IPS-15b (cell line): ENCODE measurements around the gene MORN1.

Experiments
- H3K27me3 ChIP-seq: one replicate; pipeline ENCODE4 v1.6.1; 2013; ENCODE audit warnings: low read length; ENCODE audit not compliant: control insufficient read depth, insufficient read depth
- H3K36me3 ChIP-seq: one replicate; pipeline ENCODE4 v1.6.1; 2013; ENCODE audit warnings: low read length; ENCODE audit not compliant: control insufficient read depth, insufficient read depth
- H3K4me1 ChIP-seq: one replicate; pipeline ENCODE4 v1.6.1; 2013; ENCODE audit warnings: mild to moderate bottlenecking, low read length; ENCODE audit not compliant: control insufficient read depth, insufficient read depth
- H3K4me3 ChIP-seq: one replicate; pipeline ENCODE4 v1.5.1; 2013; ENCODE audit warnings: low read depth, low read length
- H3K9ac ChIP-seq: one replicate; pipeline ENCODE4 v1.6.1; 2013; ENCODE audit warnings: low read depth, mild to moderate bottlenecking, low read length
- H3K9me3 ChIP-seq: one replicate; pipeline ENCODE4 v1.6.1; 2013; ENCODE audit warnings: mild to moderate bottlenecking, low read length; ENCODE audit not compliant: control insufficient read depth, insufficient read depth

Gene MORN1

DNA sequence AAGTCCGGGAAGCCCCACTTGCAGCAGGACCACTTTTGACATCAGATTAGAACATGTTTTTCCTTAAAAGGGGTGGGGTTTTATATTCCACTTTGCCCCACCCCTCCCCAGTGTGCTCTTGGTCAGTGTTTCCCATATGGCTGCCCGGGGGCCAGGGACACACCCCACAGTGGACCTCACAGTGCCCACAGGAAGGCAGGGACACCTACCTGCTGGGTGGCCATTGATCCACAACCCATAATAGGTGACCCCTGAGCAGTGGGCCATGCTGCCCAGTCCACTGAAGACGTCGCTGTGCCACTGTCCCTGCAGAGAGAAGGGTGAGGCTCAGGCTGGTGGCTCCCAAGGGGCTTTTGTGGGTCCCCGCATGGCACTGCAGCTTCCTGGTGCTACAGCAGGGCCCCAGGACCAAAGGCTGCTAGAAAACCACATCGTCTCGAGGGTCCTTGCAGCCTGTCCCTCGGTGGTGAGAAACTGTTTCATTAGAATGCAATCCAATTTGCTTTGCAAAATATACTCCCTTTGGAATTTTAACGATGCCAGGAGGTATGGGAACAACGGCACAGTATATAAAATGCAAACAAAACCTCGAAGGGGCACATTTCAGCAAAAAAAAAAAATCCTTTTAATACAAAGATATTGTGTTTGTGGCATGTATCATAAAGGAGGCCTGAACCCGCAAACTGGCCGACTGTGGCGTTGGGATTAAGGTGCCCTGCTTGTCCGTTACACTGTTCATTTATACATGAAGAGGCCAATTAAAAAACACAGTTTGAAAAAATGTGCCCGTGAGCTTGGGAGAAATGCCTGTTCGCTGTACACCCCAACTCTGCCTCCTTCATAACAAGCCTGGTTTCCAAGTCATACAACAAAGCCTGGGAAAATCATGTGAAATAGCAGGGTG is 16.9 kb downstream of the MORN1 start:
- no peaks in the 10 kb centered on the region for H3K36me3 ChIP-seq
- no peaks in the 10 kb centered on the region for H3K4me1 ChIP-seq
- H3K9ac ChIP-seq, result no peak overlapping the region
- no peak overlapping the region for H3K4me3 ChIP-seq
- no peaks in the 10 kb centered on the region for H3K27me3 ChIP-seq
- no peaks in the 10 kb centered on the region for H3K9me3 ChIP-seq

DNA sequence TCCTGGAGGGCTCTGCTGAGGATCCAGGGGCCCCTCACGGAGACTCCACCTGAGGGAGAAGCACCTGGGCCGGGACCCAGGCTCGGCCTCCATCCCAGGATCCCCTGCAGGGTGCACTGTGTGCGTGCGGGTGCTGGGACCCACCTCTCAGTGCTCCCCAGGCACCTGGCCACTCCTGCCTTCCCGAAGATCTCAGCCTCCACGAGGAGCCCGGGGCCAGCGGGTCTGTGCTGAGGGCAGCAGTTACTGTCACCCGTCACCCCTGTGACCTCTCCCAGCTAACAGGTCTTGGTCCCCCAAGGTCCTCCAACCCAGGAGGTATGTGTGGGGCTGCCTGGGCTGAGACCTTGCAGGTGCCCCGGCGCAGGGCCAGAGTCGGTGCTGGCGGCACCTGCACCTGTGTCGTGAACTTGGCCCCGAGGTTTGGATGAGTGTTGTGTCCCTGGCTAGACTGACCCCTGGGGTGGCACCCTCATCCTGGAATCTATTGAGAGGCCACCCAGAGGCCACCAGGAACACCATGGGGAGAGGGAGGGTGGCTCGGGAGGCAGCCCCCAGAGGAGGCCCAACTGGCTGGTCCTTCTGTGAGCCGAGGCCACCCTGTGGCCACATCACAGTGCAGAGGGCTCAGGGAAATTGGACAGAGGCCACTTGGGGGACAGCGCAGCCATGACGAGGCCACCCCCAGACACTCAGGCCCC is 17.7 kb downstream of the MORN1 start:
- H3K27me3 ChIP-seq, result no peaks in the 10 kb centered on the region
- no peaks in the 10 kb centered on the region for H3K4me1 ChIP-seq
- no peaks in the 10 kb centered on the region for H3K9me3 ChIP-seq
- no peak overlapping the region for H3K9ac ChIP-seq
- H3K4me3 ChIP-seq, result no peak overlapping the region
- no peaks in the 10 kb centered on the region for H3K36me3 ChIP-seq

DNA sequence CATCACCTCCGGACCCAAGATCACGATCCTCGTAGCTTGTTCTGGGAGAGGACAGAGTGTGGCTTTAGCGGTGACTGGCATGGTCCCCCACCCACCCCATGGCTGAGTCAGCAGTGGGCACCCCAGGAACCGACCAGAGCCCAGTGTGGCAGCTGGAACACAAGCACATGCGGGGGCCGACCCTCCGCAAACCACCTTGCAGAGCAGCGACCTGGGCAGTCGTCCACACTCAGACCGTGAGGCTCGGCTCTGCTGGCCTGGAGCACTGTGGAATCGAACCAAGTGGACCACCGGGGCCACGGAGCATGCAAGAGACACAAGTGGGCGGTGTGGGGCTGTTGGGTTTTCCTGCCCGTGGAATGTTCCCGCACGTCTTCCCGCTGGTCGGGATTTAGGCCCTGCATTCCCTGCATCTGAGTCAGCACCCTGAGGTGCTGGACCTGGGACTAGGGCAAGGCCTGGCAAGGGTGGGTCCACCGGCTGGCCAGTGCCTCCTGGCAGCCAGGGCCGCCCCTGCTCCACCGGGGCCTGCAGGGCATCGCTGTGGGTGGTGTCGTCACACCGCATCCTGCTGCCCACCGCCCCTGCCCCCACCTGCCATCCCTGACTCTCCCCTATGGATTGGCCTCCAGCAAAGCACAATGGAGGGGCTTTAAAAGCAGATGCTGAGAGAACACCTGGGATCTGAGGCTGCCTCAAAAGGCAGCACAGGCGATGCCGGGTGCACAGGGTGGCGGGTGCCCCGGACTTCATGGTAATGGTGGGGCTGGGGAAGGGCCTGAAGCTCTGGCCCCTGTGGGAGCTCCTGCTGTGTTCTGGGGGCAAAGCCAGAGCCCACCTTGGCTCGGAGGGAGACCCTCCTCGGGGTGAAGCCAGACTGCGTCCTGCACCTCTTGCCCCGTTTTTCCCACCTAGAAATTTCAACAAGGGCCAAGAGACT is 18.5 kb downstream of the MORN1 start:
- Histone ChIP-seq H3K27me3 (no peaks in the 10 kb centered on the region), H3K4me1 (no peaks in the 10 kb centered on the region), H3K9ac (no peak overlapping the region), H3K4me3 (no peak overlapping the region), H3K9me3 (no peaks in the 10 kb centered on the region), H3K36me3 (no peaks in the 10 kb centered on the region)

DNA sequence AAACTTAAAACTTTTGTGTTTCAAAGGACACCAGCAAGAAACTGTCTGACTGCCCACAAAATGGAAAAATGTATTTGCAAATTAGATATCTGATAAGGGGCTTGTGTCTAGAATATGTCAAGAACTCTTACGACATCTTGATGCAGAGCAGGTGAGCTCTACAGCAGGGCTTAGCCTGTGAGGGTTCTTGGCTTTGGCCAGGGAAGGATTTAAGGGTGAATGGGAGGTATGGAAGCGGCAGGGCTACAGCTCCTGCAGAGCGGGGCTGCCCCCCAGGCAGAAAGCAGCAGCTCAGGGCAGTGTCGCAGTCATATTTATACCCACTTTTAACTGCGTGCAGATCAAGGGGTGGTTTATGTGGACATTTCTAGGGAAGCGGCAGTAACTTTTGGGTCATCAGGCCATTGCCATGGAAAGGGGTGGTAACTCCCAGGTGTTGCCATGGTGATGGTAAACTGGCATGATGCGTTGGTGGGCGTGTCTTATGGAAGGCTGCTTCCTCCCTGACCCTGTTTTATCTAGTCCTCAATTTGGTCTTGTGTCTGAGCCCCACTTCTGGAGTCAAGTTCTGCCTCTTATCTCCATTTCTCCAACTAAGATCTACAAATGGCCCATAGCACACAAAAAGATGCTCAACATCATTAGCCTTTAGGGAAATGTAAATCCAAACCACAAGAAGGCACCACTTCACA is 23.2 kb downstream of the MORN1 start:
- H3K9ac ChIP-seq, result no peak overlapping the region

DNA sequence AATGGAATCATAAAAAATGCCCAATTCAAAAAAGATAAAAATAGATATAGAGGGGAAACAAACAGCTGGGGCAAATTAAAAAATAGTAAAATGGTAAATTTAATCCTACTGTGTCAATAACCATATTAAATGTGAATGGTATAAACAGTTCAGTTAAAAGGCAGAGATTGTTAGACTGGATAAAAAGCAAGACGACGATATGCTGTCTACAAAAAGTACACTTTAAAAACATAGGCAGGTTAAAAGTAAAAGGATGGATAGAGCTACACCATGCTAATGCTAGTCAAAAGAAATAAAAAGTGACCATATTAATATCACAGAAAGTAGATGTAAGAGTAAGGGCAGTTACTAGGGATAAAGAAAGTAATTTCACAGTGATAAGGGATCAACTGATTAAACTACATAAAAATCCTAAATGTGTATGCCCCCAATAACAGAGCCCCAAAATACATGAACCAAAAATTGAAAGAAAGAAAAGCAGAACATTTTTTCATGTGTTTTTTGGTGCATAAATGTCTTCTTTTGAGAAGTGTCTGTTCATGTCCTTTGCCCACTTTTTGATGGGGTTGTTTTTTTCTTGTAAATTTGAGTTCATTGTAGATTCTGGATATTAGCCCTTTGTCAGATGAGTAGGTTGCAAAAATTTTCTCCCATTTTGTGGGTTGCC is 27.4 kb downstream of the MORN1 start:
- no peaks in the 10 kb centered on the region for H3K4me1 ChIP-seq
- H3K27me3 ChIP-seq, result no peaks in the 10 kb centered on the region
- H3K9ac ChIP-seq, result no peak overlapping the region
- no peaks in the 10 kb centered on the region for H3K36me3 ChIP-seq
- H3K9me3 ChIP-seq, result no peaks in the 10 kb centered on the region
- no peak overlapping the region for H3K4me3 ChIP-seq

More for the DNA sequence above, 23.2 kb downstream of the MORN1 start:
- no peaks in the 10 kb centered on the region for H3K36me3 ChIP-seq
- H3K4me1 ChIP-seq, result no peaks in the 10 kb centered on the region
- H3K9me3 ChIP-seq, result no peaks in the 10 kb centered on the region
- H3K27me3 ChIP-seq, result no peaks in the 10 kb centered on the region
- H3K4me3 ChIP-seq, result no peak overlapping the region

DNA sequence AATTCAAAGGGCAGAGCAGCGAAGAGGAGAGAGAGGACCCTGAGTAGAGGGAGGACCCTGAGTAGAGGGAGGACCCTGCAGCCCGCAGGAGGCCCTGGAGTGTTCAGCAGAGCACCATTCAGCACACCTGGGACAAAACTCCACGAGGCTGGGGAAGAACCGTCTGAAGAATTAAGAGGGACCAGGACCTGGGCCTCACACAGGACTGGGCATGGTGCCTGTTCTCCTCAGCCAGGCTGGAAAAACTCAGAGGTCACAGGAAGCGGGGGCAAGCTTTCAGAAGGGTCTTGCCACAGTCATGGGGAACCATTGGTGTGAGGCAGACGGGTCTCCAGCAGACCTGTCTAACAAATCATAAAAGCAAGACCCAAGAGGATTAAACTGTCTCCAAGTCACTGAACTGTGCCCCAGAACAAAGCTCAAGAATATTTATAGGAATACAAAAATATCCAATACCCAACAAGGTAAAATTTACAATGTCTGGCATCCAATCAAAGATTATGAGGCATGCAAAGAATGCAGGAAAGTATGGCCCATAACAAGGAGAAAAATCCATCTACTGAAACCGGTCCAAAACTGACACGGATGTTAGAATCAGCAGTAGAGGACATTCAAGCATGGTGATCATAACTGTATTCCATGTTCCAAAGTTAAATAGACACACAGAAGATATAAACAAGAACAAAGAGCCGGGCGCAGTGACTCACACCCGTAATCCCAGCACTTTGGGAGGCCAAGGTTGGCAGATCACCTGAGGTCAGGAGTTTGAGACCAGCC is 30.6 kb downstream of the MORN1 start:
- Histone ChIP-seq H3K4me3 (no peak overlapping the region), H3K27me3 (no peaks in the 10 kb centered on the region), H3K9ac (no peak overlapping the region), H3K4me1 (no peaks in the 10 kb centered on the region), H3K36me3 (no peaks in the 10 kb centered on the region), H3K9me3 (no peaks in the 10 kb centered on the region)

DNA sequence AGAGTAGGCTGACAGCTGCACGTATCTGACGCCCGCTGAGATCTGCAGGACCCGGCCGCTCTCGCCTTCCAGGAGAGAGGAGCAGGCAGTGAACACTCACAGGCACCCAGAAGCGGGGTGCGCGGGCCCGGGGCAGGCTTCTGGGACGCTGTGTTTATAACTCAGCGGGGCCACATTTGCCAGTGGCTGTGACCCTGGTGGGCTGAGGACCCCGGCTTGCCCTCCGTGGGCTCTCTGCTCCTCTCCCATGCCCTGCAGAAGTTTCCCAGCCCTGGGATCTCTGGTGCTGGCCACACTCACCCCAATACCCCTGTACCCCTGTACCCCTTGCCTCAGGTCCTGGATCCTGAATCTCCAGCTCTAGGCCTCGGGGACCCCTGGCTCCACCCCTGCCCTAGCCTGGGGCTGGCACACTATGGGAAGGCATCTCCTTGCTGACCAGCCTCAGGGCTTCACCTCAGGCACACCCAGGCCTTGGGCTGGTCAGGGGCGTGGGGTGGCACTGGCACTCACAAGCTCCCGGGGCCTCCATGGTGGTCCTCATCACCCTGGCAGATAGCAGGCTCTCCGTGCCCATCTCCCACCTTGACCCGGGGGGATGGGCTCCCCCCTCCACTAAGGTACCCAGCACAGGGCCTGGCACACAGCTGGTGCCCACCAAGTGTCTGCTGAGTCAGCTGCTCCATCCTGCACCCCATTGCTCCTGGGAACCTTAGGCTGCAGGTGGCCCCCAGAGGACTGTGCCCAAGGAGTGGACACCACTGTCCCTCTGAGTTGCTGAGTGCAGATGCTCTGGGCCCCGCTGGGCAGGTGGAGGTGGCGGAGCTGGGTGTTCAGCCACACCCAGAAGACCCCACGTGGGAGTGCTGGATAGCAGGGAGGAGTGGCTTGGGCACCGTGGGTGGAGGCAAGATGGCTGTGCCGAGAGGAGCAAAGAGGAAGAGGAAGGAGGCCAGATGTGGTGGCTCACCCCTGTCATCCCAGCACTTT is 32.4 kb downstream of the MORN1 start:
- no peak overlapping the region for H3K9ac ChIP-seq

DNA sequence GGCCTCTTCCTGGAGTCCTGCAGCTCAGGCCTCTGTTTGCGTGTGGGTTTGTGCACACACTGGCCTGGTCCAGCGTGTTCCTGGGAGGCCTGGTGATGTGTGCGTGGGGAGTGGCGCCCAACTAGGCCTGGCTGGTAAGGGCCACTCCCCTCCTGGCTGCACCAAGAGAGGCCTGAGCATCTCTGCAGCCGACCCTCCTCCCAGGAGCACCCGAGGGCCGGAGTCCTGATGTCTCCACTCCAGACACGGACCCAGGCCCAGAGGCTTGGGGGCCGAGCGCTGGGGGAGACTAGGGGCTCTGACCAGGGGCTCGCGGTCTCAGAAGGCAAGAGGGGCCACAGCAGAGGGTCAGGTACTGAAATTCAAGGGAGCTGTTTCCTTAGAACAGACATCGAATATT is 33.3 kb downstream of the MORN1 start:
- Histone ChIP-seq H3K27me3 (no peaks in the 10 kb centered on the region), H3K36me3 (no peaks in the 10 kb centered on the region)

More for the DNA sequence above, 32.4 kb downstream of the MORN1 start:
- Histone ChIP-seq H3K9me3 (no peaks in the 10 kb centered on the region), H3K27me3 (no peaks in the 10 kb centered on the region), H3K36me3 (no peaks in the 10 kb centered on the region), H3K4me3 (no peak overlapping the region), H3K4me1 (no peaks in the 10 kb centered on the region)

DNA sequence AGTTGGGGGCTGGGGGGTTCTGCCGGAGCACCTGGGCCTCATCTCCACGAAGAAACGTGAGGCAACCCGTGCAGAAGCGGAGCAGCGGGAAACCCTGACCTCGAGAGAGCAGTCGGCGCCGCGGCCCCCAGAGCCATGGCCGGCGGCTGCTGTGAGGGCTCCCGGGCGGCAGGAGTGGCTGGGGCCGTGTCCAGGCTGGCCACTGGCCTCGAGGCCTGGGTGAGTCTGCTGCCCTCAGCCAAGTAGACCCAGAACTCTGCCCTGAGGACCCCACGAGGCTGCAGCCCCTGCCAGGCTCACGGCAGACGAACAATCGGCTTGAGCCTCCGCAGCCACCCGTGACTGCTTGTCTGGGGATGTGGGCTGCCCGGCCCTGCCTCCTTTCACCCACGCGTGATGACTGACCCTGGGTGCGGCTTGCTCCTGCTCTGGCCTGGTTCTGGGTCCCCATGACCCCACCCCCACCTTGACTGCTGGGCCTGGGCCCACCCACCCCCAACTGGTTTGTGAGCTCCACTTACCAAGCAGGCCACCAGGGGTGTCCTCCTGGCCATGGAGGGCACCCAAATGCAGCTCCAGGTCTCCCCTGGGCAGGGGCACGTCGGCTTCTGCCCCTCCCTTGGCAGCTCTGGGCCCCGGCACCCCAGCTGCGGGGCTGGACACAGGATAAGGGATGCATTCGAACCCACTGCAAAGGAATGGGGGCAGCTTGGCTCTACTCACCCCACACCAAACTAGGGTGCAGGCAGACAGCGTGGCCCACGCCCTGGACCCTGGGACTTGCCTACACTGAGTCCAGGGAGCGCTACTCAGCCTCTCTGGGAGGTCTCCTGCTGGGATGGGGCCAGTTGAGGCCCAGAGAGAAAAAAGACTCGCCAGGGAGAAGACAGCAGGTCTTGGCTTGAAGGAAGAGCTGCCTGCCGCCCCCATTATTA is 34.2 kb downstream of the MORN1 start:
- H3K9ac ChIP-seq, result no peak overlapping the region
- no peaks in the 10 kb centered on the region for H3K36me3 ChIP-seq
- no peaks in the 10 kb centered on the region for H3K9me3 ChIP-seq
- H3K4me1 ChIP-seq, result no peaks in the 10 kb centered on the region
- H3K27me3 ChIP-seq, result no peaks in the 10 kb centered on the region
- no peak overlapping the region for H3K4me3 ChIP-seq

More for the DNA sequence above, 33.3 kb downstream of the MORN1 start:
- no peak overlapping the region for H3K9ac ChIP-seq
- no peaks in the 10 kb centered on the region for H3K9me3 ChIP-seq
- no peak overlapping the region for H3K4me3 ChIP-seq
- H3K4me1 ChIP-seq, result no peaks in the 10 kb centered on the region
